Ectodermal cell (in vitro differentiated cells): Measurements from ENCODE around the gene KCNA2.

Experiments used
- H3K27ac ChIP-seq: 2 replicates; pipeline ENCODE4 v1.7.0; 2013; ENCODE audit warnings: mild to moderate bottlenecking, low read depth, low read length; ENCODE audit not compliant: insufficient read depth, poor library complexity, severe bottlenecking
- H3K27me3 ChIP-seq: 2 replicates; pipeline ENCODE4 v1.7.0; 2013; ENCODE audit warnings: mild to moderate bottlenecking, low read length; ENCODE audit not compliant: insufficient read depth, control insufficient read depth, poor library complexity, severe bottlenecking
- H3K36me3 ChIP-seq: one replicate; pipeline ENCODE4 v1.7.0; 2013; ENCODE audit warnings: low read length; ENCODE audit not compliant: control insufficient read depth, insufficient read depth
- H3K4me1 ChIP-seq: one replicate; pipeline ENCODE4 v1.7.0; 2013; ENCODE audit warnings: low read length; ENCODE audit not compliant: control insufficient read depth, insufficient read depth
- H3K4me3 ChIP-seq: 2 replicates; pipeline ENCODE4 v1.7.0; 2013; ENCODE audit warnings: low read depth, low read length, control low read depth; ENCODE audit not compliant: insufficient read depth
- H3K9me3 ChIP-seq: 2 replicates; pipeline ENCODE4 v1.7.0; 2013; ENCODE audit warnings: mild to moderate bottlenecking, low read length, moderate library complexity; ENCODE audit not compliant: control insufficient read depth
- WGBS, 2 experiments: methylation state at CpG; one replicate each; pipeline ENCODE4 v1.1.7; 2013; ENCODE audit warnings: missing lambda C conversion rate in 2 of 2; 5-methylcytosine and 5-hydroxymethylcytosine counted together

Gene KCNA2

GRCh38 chr1:110628323-110629105, 22.4 kb upstream of the KCNA2 start:
- Histone ChIP-seq H3K27me3 (no peaks in the 10 kb centered on the region), H3K27ac (no peak overlapping the region), H3K36me3 (no peaks in the 10 kb centered on the region), H3K4me3 (no peak overlapping the region), H3K4me1 (no peaks in the 10 kb centered on the region), H3K9me3 (no peaks in the 10 kb centered on the region)
- WGBS, 2 experiments: 85 to 94% methylated on average over 6 of the region's 6 CpGs

GRCh38 chr1:110627764-110628163, 21.6 kb upstream of the KCNA2 start:
- WGBS, 2 experiments: 89 to 90% methylated on average over 2 of the region's 2 CpGs
- Histone ChIP-seq H3K27me3 (no peaks in the 10 kb centered on the region), H3K27ac (no peak overlapping the region), H3K4me1 (no peaks in the 10 kb centered on the region), H3K4me3 (no peak overlapping the region), H3K9me3 (no peaks in the 10 kb centered on the region), H3K36me3 (no peaks in the 10 kb centered on the region)

GRCh38 chr1:110626889-110627288, 20.7 kb upstream of the KCNA2 start:
- Histone ChIP-seq H3K9me3 (no peaks in the 10 kb centered on the region), H3K27me3 (peaks cover 4% of the 10 kb centered on the region), H3K4me3 (no peak overlapping the region), H3K27ac (no peak overlapping the region), H3K4me1 (no peaks in the 10 kb centered on the region), H3K36me3 (no peaks in the 10 kb centered on the region)
- 88 to 92% methylated on average over 7 of the region's 7 CpGs for WGBS, 2 experiments

GRCh38 chr1:110620686-110621085, 14.5 kb upstream of the KCNA2 start:
- Histone ChIP-seq H3K4me3 (no peak overlapping the region), H3K27me3 (peaks cover 45% of the 10 kb centered on the region), H3K36me3 (no peaks in the 10 kb centered on the region), H3K27ac (no peak overlapping the region), H3K4me1 (no peaks in the 10 kb centered on the region), H3K9me3 (no peaks in the 10 kb centered on the region)
- 67 to 83% methylated on average over 4 to 7 of the region's 7 CpGs for WGBS, 2 experiments

GRCh38 chr1:110620250-110620615, 14.1 kb upstream of the KCNA2 start:
- Histone ChIP-seq H3K27me3 (peaks cover 49% of the 10 kb centered on the region), H3K4me1 (no peaks in the 10 kb centered on the region), H3K36me3 (no peaks in the 10 kb centered on the region), H3K9me3 (no peaks in the 10 kb centered on the region), H3K27ac (no peak overlapping the region), H3K4me3 (no peak overlapping the region)
- 82 to 86% methylated on average over 8 of the region's 8 CpGs for WGBS, 2 experiments

- Histone ChIP-seq H3K27me3 (peaks cover 55% of the 10 kb centered on the region), H3K4me3 (no peak overlapping the region), H3K4me1 (no peaks in the 10 kb centered on the region), H3K27ac (no peak overlapping the region), H3K9me3 (no peaks in the 10 kb centered on the region), H3K36me3 (no peaks in the 10 kb centered on the region)
- 11 to 14% methylated on average over 26 to 27 of the region's 27 CpGs for WGBS, 2 experiments
Observed at GRCh38 chr1:110619412-110620249, 13.5 kb upstream of the KCNA2 start.

- no peak overlapping the region for H3K4me3 ChIP-seq
- no peaks in the 10 kb centered on the region for H3K4me1 ChIP-seq
- H3K27me3 ChIP-seq: peaks cover 62% of the 10 kb centered on the region
- H3K36me3 ChIP-seq: no peaks in the 10 kb centered on the region
- 74 to 79% methylated on average over 5 of the region's 5 CpGs for WGBS, 2 experiments
- H3K9me3 ChIP-seq: no peaks in the 10 kb centered on the region
- H3K27ac ChIP-seq: no peak overlapping the region
Observed at GRCh38 chr1:110618668-110619067, 12.5 kb upstream of the KCNA2 start.

GRCh38 chr1:110617589-110617988, 11.4 kb upstream of the KCNA2 start:
- no peaks in the 10 kb centered on the region for H3K9me3 ChIP-seq
- H3K27ac ChIP-seq: no peak overlapping the region
- WGBS, 2 experiments: 87 to 89% methylated on average over 5 of the region's 5 CpGs
- H3K27me3 ChIP-seq: peaks cover 63% of the 10 kb centered on the region
- no peaks in the 10 kb centered on the region for H3K4me1 ChIP-seq
- H3K4me3 ChIP-seq: no peak overlapping the region
- H3K36me3 ChIP-seq: no peaks in the 10 kb centered on the region

- Histone ChIP-seq H3K27me3 (peaks cover 64% of the 10 kb centered on the region), H3K9me3 (no peaks in the 10 kb centered on the region), H3K4me1 (no peaks in the 10 kb centered on the region), H3K27ac (no peak overlapping the region), H3K36me3 (no peaks in the 10 kb centered on the region), H3K4me3 (no peak overlapping the region)
- 82% methylated on average over 3 of the region's 3 CpGs for WGBS, 2 experiments
Observed at GRCh38 chr1:110617116-110617515, 11.0 kb upstream of the KCNA2 start.

GRCh38 chr1:110616587-110616986, 10.4 kb upstream of the KCNA2 start:
- Histone ChIP-seq H3K4me1 (no peaks in the 10 kb centered on the region), H3K27me3 (peaks cover 63% of the 10 kb centered on the region), H3K36me3 (no peaks in the 10 kb centered on the region), H3K4me3 (no peak overlapping the region), H3K27ac (no peak overlapping the region), H3K9me3 (no peaks in the 10 kb centered on the region)
- WGBS, 2 experiments: 78 to 80% methylated on average over 3 of the region's 3 CpGs
